Left kidney (tissue), 8 donors: ENCODE measurements around the gene FAM72A. TPM values are rescaled to one million over a fixed set of nuclear protein-coding genes. Genes with fewer than 3 reads are reported as not detected.
A peak's percentile ranks its signal among the peaks of the same experiment; 100 is the strongest.
"Not testable (repeated sequence)": the region's sequence is repeated elsewhere in the genome, so short reads cannot be mapped to it uniquely, and the experiment has no call there.

Source experiments
- DNase-seq: peaks from one replicate; pipeline ENCODE4 v3.0.0-alpha.2; 2013
- long read RNA-seq, 8 donors: transcript quantifications; one replicate each; lab custom pipeline, GENCODE V29; 2026
- polyA plus RNA-seq: library from polyadenylated mRNA; unstranded; fragments of 120-200 nt; gene quantifications from one replicate; pipeline ENCODE4 v1.2.1, GENCODE V29; 2013; ENCODE audit not compliant: insufficient read length

FAM72A gene
- polyA plus RNA-seq = 6.2 TPM
- long read RNA-seq, donor 1, partial matches to known transcripts = 104 of 105 reads
- long read RNA-seq, donor 1, other reads (novel, unspliced or antisense) = 0 of 105 reads
- long read RNA-seq, donor 2, partial matches to known transcripts = 9 of 10 reads
- long read RNA-seq, donor 2, other reads (novel, unspliced or antisense) = 0 of 10 reads
- long read RNA-seq, donor 3, partial matches to known transcripts = 0 of 1 reads
- long read RNA-seq, donor 3, other reads (novel, unspliced or antisense) = 0 of 1 reads
- long read RNA-seq, donor 4 = 0 reads
- long read RNA-seq, donor 5 = 0 reads
- long read RNA-seq, donor 6, partial matches to known transcripts = 5 of 7 reads
- long read RNA-seq, donor 6, other reads (novel, unspliced or antisense) = 0 of 7 reads
- long read RNA-seq, donor 7, partial matches to known transcripts = 0 of 2 reads
- long read RNA-seq, donor 7, other reads (novel, unspliced or antisense) = 0 of 2 reads
- long read RNA-seq, donor 8 = 0 reads

GRCh38 chr1:206202789-206203363 is at the start of gene FAM72A:
FAM72A (minus strand) TSS chr1:206202839; CDS start chr1:206202025, 814 bp downstream.
- peak; percentile 98 for DNase-seq

GRCh38 chr1:206250953-206251681 is 48.5 kb upstream of the FAM72A start:
- not testable (repeated sequence) for DNase-seq

GRCh38 chr1:206246129-206246886 is 43.7 kb upstream of the FAM72A start:
- DNase-seq = not testable (repeated sequence)

GRCh38 chr1:206245479-206245878 is 42.8 kb upstream of the FAM72A start:
- DNase-seq = not testable (repeated sequence)

GRCh38 chr1:206243335-206243734 is 40.7 kb upstream of the FAM72A start:
- not testable (repeated sequence) for DNase-seq

- DNase-seq = not testable (repeated sequence)
These were observed 37.6 kb upstream of the FAM72A start for GRCh38 chr1:206240288-206240687.

- not testable (repeated sequence) for DNase-seq
These were observed 32.6 kb upstream of the FAM72A start for GRCh38 chr1:206235190-206235589.

- DNase-seq = not testable (repeated sequence)
These were observed 31.7 kb upstream of the FAM72A start for GRCh38 chr1:206234189-206234916.

GRCh38 chr1:206232970-206233645 is 30.5 kb upstream of the FAM72A start:
- not testable (repeated sequence) for DNase-seq

GRCh38 chr1:206231989-206232388 is 29.4 kb upstream of the FAM72A start:
- not testable (repeated sequence) for DNase-seq

- not testable (repeated sequence) for DNase-seq
These were observed 26.6 kb upstream of the FAM72A start for GRCh38 chr1:206229286-206229685.

GRCh38 chr1:206226886-206227285 is 24.2 kb upstream of the FAM72A start:
- DNase-seq = not testable (repeated sequence)

GRCh38 chr1:206225386-206225785 is 22.7 kb upstream of the FAM72A start:
- not testable (repeated sequence) for DNase-seq

- DNase-seq = not testable (repeated sequence)
These were observed 21.6 kb upstream of the FAM72A start for GRCh38 chr1:206224190-206224776.

- DNase-seq = not testable (repeated sequence)
These were observed 18.9 kb upstream of the FAM72A start for GRCh38 chr1:206221585-206221984.

GRCh38 chr1:206220332-206221000 is 17.8 kb upstream of the FAM72A start:
- DNase-seq = not testable (repeated sequence)

- DNase-seq = not testable (repeated sequence)
These were observed 17.1 kb upstream of the FAM72A start for GRCh38 chr1:206219514-206220331.

GRCh38 chr1:206218765-206219164 is 16.1 kb upstream of the FAM72A start:
- DNase-seq = not testable (repeated sequence)
